HepG2 (cell line): ENCODE measurements around the gene YPEL3. TPM values are rescaled to one million over a fixed set of nuclear protein-coding genes. Genes with fewer than 3 reads are reported as not detected.

Experiments
- ATAC-seq: fragments of 200-7000 bp; cut with Tn5 transposase; 3 replicates; pipeline ENCODE4 v1.9.1; 2020; ENCODE audit warnings: mild to moderate bottlenecking, moderate library complexity
- BruUV-seq: library from RNA; stranded (reverse); fragments of 400-500 nt; replicated peaks from 2 replicates; lab custom pipeline; 2021; lab: Mats Ljungman, UMichigan
- CTCF ChIA-PET: fragments of 300-600 bp; formaldehyde crosslinking; extraction: SDS; loops from one replicate; lab custom pipeline; 2021; ENCODE audit warnings: low total read pairs, inconsistent platforms, low intra/inter-chr PET ratio; lab: Yijun Ruan, JAX
- POLR2A ChIA-PET: fragments of 350-600 bp; sonication (Branson Sonifier 250); formaldehyde crosslinking; loops from one replicate; lab custom pipeline; 2020; ENCODE audit warnings: antibody characterized with exemption, inconsistent platforms; lab: Yijun Ruan, JAX
- DNase-seq: peaks from one replicate; pipeline ENCODE4 v3.0.0-alpha.2; 2015; ENCODE audit warnings: low spot score
- FAIRE-seq: peaks from 3 replicates; lab custom pipeline; 2011; peaks lifted over from hg19 to GRCh38; lab: Jason Lieb, UNC
- H2AFZ ChIP-seq: one replicate; pipeline ENCODE4 v1.6.1; 2011; ENCODE audit warnings: low read length, inconsistent platforms
- H3K27ac ChIP-seq: fragments of 300-600 bp; 3 replicates; pipeline ENCODE4 v1.8.0; 2011; ENCODE audit warnings: mixed run types, mild to moderate bottlenecking, mixed read lengths, low read length, inconsistent platforms; ENCODE audit not compliant: insufficient read depth; ENCODE audit errors: extremely low read length
- H3K27me3 ChIP-seq, 2 experiments: fragments of 200-600 bp in 1 of 2; 2 replicates in 1 of 2; 3 replicates in 1 of 2; pipeline versions ENCODE4 v1.6.0 to v1.8.0; 2011; ENCODE audit warnings: low read length in 2 of 2, mild to moderate bottlenecking in 2 of 2, moderate library complexity in 2 of 2, inconsistent platforms in 1 of 2; ENCODE audit not compliant: insufficient read depth in 2 of 2, control insufficient read depth in 1 of 2
- H3K36me3 ChIP-seq, 2 experiments: fragments of 200-600 bp in 1 of 2; replicated peaks in 1 of 2; 2 replicates in 1 of 2; 3 replicates in 1 of 2; pipeline versions ENCODE4 v1.5.1 to v1.8.0; 2011; ENCODE audit warnings: low read length in 2 of 2, inconsistent platforms in 1 of 2; ENCODE audit not compliant: insufficient read depth in 2 of 2, control insufficient read depth in 1 of 2
- H3K4me1 ChIP-seq: 2 replicates; pipeline ENCODE4 v1.5.1; 2012; ENCODE audit warnings: low read length, inconsistent platforms; ENCODE audit not compliant: insufficient read depth
- H3K4me2 ChIP-seq: 2 replicates; pipeline ENCODE4 v1.6.0; 2011; ENCODE audit warnings: low read depth, low read length, inconsistent platforms
- H3K4me3 ChIP-seq, 3 experiments: fragments of 200-600 bp in 1 of 3; sonication (generic), shearing (Covaris generic) in 1 of 3; replicated peaks in 1 of 3; 2 replicates each; pipeline ENCODE4 v1.5.1; 2011 to 2016; ENCODE audit warnings: low read length in 3 of 3, inconsistent platforms in 2 of 3, low read depth in 2 of 3, mild to moderate bottlenecking in 2 of 3, control low read depth in 1 of 3, mixed read lengths in 1 of 3; ENCODE audit not compliant: insufficient read depth in 1 of 3
- H3K79me2 ChIP-seq: one replicate; pipeline ENCODE4 v1.6.1; 2011; ENCODE audit warnings: low read length, inconsistent platforms; ENCODE audit not compliant: insufficient read depth
- H3K9ac ChIP-seq: 2 replicates; pipeline ENCODE4 v1.6.0; 2011; ENCODE audit warnings: mild to moderate bottlenecking, low read depth, low read length, inconsistent platforms; ENCODE audit not compliant: insufficient read depth
- H3K9me3 ChIP-seq: 2 replicates; pipeline ENCODE4 v1.5.1; 2012; ENCODE audit warnings: mild to moderate bottlenecking, low read length
- H4K20me1 ChIP-seq: 2 replicates; pipeline ENCODE4 v1.6.0; 2011; ENCODE audit warnings: inconsistent platforms, mild to moderate bottlenecking, low read length, moderate library complexity; ENCODE audit not compliant: insufficient read depth
- AKNA ChIP-seq: sonication (generic); formaldehyde crosslinking; IDR thresholded peaks from 2 replicates; pipeline ENCODE4 v1.4.0; 2020; ENCODE audit warnings: missing genetic modification reagents, borderline replicate concordance
- ERF ChIP-seq: IDR thresholded peaks from 2 replicates; pipeline ENCODE4 v1.6.1; 2018; ENCODE audit warnings: missing biosample characterization, missing genetic modification reagents
- GATA4 ChIP-seq: sonication (generic); IDR thresholded peaks from 2 replicates; pipeline ENCODE4 v1.6.1; 2016; ENCODE audit warnings: antibody characterized with exemption, low read depth, borderline replicate concordance
- KMT2A ChIP-seq: sonication (generic); formaldehyde crosslinking; IDR thresholded peaks from 2 replicates; pipeline ENCODE4 v1.4.0; 2020; ENCODE audit warnings: missing genetic modification reagents
- NAIF1 ChIP-seq: sonication (generic); formaldehyde crosslinking; IDR thresholded peaks from 2 replicates; pipeline ENCODE4 v1.5.0; 2020; ENCODE audit warnings: mild to moderate bottlenecking, missing genetic modification reagents, borderline replicate concordance
- RBFOX2 ChIP-seq: fragments of 200-400 bp; formaldehyde crosslinking; IDR thresholded peaks from 2 replicates; pipeline ENCODE4 v1.6.1; 2017; ENCODE audit warnings: low read depth, mild to moderate bottlenecking, low read length
- SRSF9 ChIP-seq: fragments of 200-400 bp; formaldehyde crosslinking; IDR thresholded peaks from 2 replicates; pipeline ENCODE4 v1.6.1; 2018; ENCODE audit warnings: borderline replicate concordance, mild to moderate bottlenecking, low read depth, low read length; ENCODE audit not compliant: insufficient read depth, poor library complexity, severe bottlenecking
- ZBTB20 ChIP-seq: sonication (generic); formaldehyde crosslinking; IDR thresholded peaks from 2 replicates; pipeline ENCODE4 v1.8.1; 2023; ENCODE audit warnings: missing genetic modification reagents, low read depth, mild to moderate bottlenecking, borderline replicate concordance
- ZC3H13 ChIP-seq: sonication (generic); formaldehyde crosslinking; IDR thresholded peaks from 2 replicates; pipeline ENCODE4 v1.8.1; 2023; ENCODE audit warnings: mild to moderate bottlenecking, missing genetic modification reagents, moderate library complexity
- ZFP82 ChIP-seq: sonication (generic); formaldehyde crosslinking; IDR thresholded peaks from 2 replicates; pipeline ENCODE4 v1.5.1; 2020; ENCODE audit warnings: mild to moderate bottlenecking, missing genetic modification reagents, borderline replicate concordance
- ZNF207 ChIP-seq: fragments of 450-650 bp; IDR thresholded peaks from 2 replicates; pipeline ENCODE4 v1.6.1; 2016; ENCODE audit warnings: antibody characterized with exemption, borderline replicate concordance
- ZNF264 ChIP-seq: sonication (generic); formaldehyde crosslinking; IDR thresholded peaks from 2 replicates; pipeline ENCODE4 v1.4.0; 2020; ENCODE audit warnings: missing genetic modification reagents
- ZNF335 ChIP-seq: sonication (generic); formaldehyde crosslinking; IDR thresholded peaks from 2 replicates; pipeline ENCODE4 v1.4.0; 2020; ENCODE audit warnings: missing genetic modification reagents
- ZNF468 ChIP-seq: sonication (generic); formaldehyde crosslinking; IDR thresholded peaks from 2 replicates; pipeline ENCODE4 v1.8.0; 2022; ENCODE audit warnings: mild to moderate bottlenecking, moderate library complexity, missing genetic modification reagents
- ZNF580 ChIP-seq: IDR thresholded peaks from 2 replicates; pipeline ENCODE4 v1.6.1; 2016; ENCODE audit warnings: low read depth, borderline replicate concordance
- in situ Hi-C: cut with HindIII; loops from 2 replicates; pipeline ENCODE4 v1.10.0; 2017; ENCODE audit warnings: low pct_unique_long_range_greater_than_20kb; ENCODE audit not compliant: extremely low pct_ligation_motif_present
- intact Hi-C: fragments of 100-400 bp; cut with micrococcal nuclease; formaldehyde crosslinking; loops from one replicate; pipeline ENCODE4 v1.10.0; 2022; ENCODE audit not compliant: unreplicated experiment
- polyA plus RNA-seq, 8 experiments: library from polyadenylated mRNA; depleted of rRNA in 3 of 8; stranded (reverse) in 7 of 8; unstranded in 1 of 8; fragments of >200 nt; fragmentation: Illumina TruSeq in 4 of 8; extraction: Trizol in 4 of 8; gene quantifications; 2 replicates each; pipeline versions ENCODE4 v1.2.1 to v1.2.3, GENCODE V29; 2011 to 2016; ENCODE audit warnings: low read depth in 4 of 8, missing spikeins in 1 of 8, mixed read lengths in 1 of 8; ENCODE audit not compliant: insufficient read depth in 1 of 8
- total RNA-seq, 5 experiments: library from RNA; depleted of rRNA; stranded (reverse); fragments of >200 nt; fragmentation: Illumina TruSeq; extraction: Trizol; gene quantifications; 2 replicates each; pipeline ENCODE4 v1.2.3, GENCODE V29; 2016; ENCODE audit warnings: low read depth in 1 of 5
- TF ChIP-seq, protein P1 (sequence below): IDR thresholded peaks from 2 replicates; pipeline ENCODE4 v1.6.1; 2016; ENCODE audit warnings: missing biosample characterization, missing genetic modification reagents, low read depth

YPEL3 gene
- total and polyA plus RNA-seq, 2 of the 13 experiments (the other 11 are each of a cell fraction or from before 2014, with no cell fraction given) = 5.4 to 47.0 TPM

GRCh38 chr16:30070490-30070889 is 25.5 kb downstream of the YPEL3 start:
- Histone ChIP-seq H3K9ac (no peak overlapping the region), H3K36me3 (peaks cover 35 to 57% of the 10 kb centered on the region in 2 experiments), H3K79me2 (peaks cover 40% of the 10 kb centered on the region), H3K4me1 (peaks cover 64% of the 10 kb centered on the region), H3K9me3 (no peaks in the 10 kb centered on the region), H3K4me2 (no peak overlapping the region), H3K4me3 (no peak overlapping the region), H4K20me1 (peaks cover 71% of the 10 kb centered on the region), H3K27me3 (peaks cover 0 to 2% of the 10 kb centered on the region in 2 experiments; a peak in 1 of 5 replicates), H2AFZ (no peak overlapping the region), H3K27ac (no peak overlapping the region)
- intact Hi-C loops = no loop called here
- in situ Hi-C loops = no loop called here
- ChIA-PET CTCF (no interaction called here), POLR2A (interaction anchor here (1.0 to 9.1 kb wide), 2 partner anchors 9 to 20 kb away, joined by 3 to 120 read pairs; partner anchors contain the start of gene TBX6)
- DNase-seq (no peak), FAIRE-seq (no peak), ATAC-seq (no peak)
- BruUV-seq = no TSS peak
- TF ChIP-seq SRSF9 (no peak), RBFOX2 (peak; percentile 67), ZC3H13 (CRISPR knock-in tag) (0 out of 2 replicates have a peak, but pooled peaks have one; percentile 8), ZNF207 (no peak), ZNF468 (CRISPR knock-in tag) (no peak), KMT2A (CRISPR knock-in tag) (no peak), ZNF580 (CRISPR knock-in tag) (0 out of 2 replicates have a peak, but pooled peaks have one; percentile 4), AKNA (CRISPR knock-in tag) (no peak), ZNF335 (CRISPR knock-in tag) (no peak), GATA4 (no peak), ZBTB20 (no peak), ZFP82 (no peak), ERF (0 out of 2 replicates have a peak, but pooled peaks have one; percentile 27), NAIF1 (CRISPR knock-in tag) (no peak), ZNF264 (CRISPR knock-in tag) (no peak)
- TF ChIP-seq, protein P1, sequence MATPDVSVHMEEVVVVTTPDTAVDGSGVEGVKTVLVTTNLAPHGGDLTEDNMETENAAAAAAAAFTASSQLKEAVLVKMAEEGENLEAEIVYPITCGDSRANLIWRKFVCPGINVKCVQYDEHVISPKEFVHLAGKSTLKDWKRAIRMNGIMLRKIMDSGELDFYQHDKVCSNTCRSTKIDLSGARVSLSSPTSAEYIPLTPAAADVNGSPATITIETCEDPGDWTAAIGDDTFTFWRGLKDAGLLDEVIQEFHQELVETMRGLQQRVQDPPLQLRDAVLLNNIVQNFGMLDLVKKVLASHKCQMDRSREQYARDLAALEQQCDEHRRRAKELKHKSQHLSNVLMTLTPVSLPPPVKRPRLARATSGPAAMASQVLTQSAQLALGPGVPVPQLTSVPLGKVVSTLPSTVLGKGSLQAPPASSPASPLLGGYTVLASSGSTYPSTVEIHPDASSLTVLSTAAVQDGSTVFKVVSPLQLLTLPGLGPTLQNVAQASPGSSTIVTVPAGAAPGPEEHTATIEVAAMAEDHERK (CRISPR knock-in tag) = no peak
